ENCODE data around the gene SMG1.
A peak's percentile ranks its signal among the peaks of the same experiment; 100 is the strongest.

Gene SMG1

DNA sequence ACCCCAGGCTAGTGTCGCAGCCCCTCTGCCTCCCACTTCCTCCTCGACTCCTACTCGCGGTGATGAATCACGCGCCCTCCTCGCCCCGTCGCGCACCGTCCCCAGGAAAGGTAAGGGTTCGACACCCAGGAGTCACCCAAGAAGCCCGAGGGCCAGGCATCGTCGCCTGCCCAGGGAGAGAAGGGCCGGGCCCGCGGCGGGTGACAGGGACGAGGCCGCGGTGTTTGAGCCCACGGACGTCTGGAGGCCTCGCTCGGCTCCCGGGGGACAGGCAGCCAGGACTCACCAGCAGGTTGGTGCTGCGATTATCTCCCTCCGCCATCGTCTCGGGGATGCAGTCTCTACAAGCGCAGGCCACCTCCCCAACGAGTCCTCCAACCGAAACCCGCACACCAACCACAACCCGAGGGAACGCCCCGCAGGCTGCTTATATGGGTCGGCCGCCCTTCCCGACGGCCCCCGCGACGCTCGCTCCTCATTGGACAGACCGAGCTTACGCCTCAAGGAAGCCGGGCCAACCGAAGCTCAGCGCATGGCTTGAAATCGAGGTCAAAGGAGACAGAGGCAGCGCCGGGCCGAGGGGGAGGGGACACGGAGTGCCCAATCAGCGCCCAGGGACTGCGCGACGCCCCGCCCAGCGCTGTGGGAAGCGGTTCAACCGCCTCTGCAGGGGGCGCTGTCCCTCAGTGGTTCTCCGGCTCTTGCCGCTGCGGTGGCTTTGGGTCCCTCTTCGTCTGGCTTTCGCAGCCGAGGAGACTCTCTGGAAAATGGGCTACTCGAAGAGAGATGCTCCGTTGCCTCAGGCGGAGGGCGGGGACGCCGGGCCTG lies 124.8 kb downstream of the SMG1 start, which contains the start of gene ARL6IP1:
TSS of gene ARL6IP1 (minus strand) at position 405 of the 828 bp plus-strand sequence. CDS start at position 322, 83 bp downstream.
- TF ChIP-seq EZH2 (IDR thresholded peaks at IDR 0.05; ENCODE audit: borderline replicate concordance, low read length) = no peak
- TF ChIP-seq, protein P1, sequence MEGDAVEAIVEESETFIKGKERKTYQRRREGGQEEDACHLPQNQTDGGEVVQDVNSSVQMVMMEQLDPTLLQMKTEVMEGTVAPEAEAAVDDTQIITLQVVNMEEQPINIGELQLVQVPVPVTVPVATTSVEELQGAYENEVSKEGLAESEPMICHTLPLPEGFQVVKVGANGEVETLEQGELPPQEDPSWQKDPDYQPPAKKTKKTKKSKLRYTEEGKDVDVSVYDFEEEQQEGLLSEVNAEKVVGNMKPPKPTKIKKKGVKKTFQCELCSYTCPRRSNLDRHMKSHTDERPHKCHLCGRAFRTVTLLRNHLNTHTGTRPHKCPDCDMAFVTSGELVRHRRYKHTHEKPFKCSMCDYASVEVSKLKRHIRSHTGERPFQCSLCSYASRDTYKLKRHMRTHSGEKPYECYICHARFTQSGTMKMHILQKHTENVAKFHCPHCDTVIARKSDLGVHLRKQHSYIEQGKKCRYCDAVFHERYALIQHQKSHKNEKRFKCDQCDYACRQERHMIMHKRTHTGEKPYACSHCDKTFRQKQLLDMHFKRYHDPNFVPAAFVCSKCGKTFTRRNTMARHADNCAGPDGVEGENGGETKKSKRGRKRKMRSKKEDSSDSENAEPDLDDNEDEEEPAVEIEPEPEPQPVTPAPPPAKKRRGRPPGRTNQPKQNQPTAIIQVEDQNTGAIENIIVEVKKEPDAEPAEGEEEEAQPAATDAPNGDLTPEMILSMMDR (IDR thresholded peaks at IDR 0.05; ENCODE audit: low read length) = peak; percentile 79
- Histone ChIP-seq H3K4me2 (ENCODE audit: low read length) (peak within 1 kb of the TSS; percentile 98), H2AFZ (ENCODE audit: low read length) (no peak within 1 kb of the TSS), H3F3A (ENCODE audit: insufficient read depth, low read length) (0 out of 2 replicates have a peak, but pooled peaks cover 6% of the 10 kb centered on the region), H3K36me3 (ENCODE audit: insufficient read depth, low read length) (peaks cover 57% of the 10 kb centered on the region), H3K27ac (ENCODE audit: low read depth, low read length, poor library complexity, severe bottlenecking) (peak within 1 kb of the TSS; percentile 81), H3K4me1 (ENCODE audit: insufficient read depth, low read length, severe bottlenecking) (peaks cover 62% of the 10 kb centered on the region), H3K27me3 (ENCODE audit: insufficient read depth, low read length) (no peaks in the 10 kb centered on the region), H3K9ac (ENCODE audit: low read length) (peak within 1 kb of the TSS; percentile 97), H3K79me2 (ENCODE audit: insufficient read depth, low read length) (peaks cover 40% of the 10 kb centered on the region), H4K20me1 (ENCODE audit: insufficient read depth, low read length) (no peaks in the 10 kb centered on the region), H3K9me2 (ENCODE audit: low read depth, low read length) (no peaks in the 10 kb centered on the region), H3K9me3 (ENCODE audit: low read length) (no peaks in the 10 kb centered on the region), H3K4me3 (ENCODE audit: low read depth, low read length, poor library complexity, severe bottlenecking) (peak within 1 kb of the TSS; percentile 96)

DNA sequence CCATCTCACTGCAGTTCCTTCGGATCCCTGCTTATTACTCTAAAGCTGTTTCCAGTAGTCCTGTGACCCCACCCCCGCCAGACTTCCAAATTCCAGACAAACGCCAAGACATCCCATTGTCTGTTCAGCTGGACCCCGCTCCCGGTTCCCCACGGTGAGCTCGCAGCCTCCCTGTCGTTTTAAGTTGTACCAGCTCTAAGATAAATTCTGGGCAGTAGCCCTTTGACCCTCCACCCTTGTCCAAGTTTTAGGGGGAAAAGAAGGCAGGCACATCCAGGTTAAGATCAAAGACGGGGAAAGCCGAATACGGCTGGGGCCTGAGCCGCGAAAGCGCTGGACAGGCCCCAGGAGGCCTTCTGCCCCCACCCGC lies 125.4 kb downstream of the SMG1 start:
- Histone ChIP-seq H3K27me3 (ENCODE audit: insufficient read depth, low read length) (no peaks in the 10 kb centered on the region), H3K9me2 (ENCODE audit: low read depth, low read length) (no peaks in the 10 kb centered on the region), H3F3A (ENCODE audit: insufficient read depth, low read length) (0 out of 2 replicates have a peak, but pooled peaks cover 6% of the 10 kb centered on the region), H3K4me1 (ENCODE audit: insufficient read depth, low read length, severe bottlenecking) (peaks cover 57% of the 10 kb centered on the region), H2AFZ (ENCODE audit: low read length) (no peak overlapping the region), H3K79me2 (ENCODE audit: insufficient read depth, low read length) (peaks cover 40% of the 10 kb centered on the region), H3K9me3 (ENCODE audit: low read length) (no peaks in the 10 kb centered on the region), H3K36me3 (ENCODE audit: insufficient read depth, low read length) (peaks cover 57% of the 10 kb centered on the region), H3K4me2 (ENCODE audit: low read length) (peak overlapping the region; percentile 98), H3K27ac (ENCODE audit: low read depth, low read length, poor library complexity, severe bottlenecking) (peak overlapping the region; percentile 81), H3K9ac (ENCODE audit: low read length) (peak overlapping the region; percentile 97), H3K4me3 (ENCODE audit: low read depth, low read length, poor library complexity, severe bottlenecking) (peak overlapping the region; percentile 96), H4K20me1 (ENCODE audit: insufficient read depth, low read length) (no peaks in the 10 kb centered on the region)
- no peak for TF ChIP-seq EZH2 (IDR thresholded peaks at IDR 0.05; ENCODE audit: borderline replicate concordance, low read length)
- TF ChIP-seq, protein P1 (IDR thresholded peaks at IDR 0.05; ENCODE audit: low read length) = no peak

DNA sequence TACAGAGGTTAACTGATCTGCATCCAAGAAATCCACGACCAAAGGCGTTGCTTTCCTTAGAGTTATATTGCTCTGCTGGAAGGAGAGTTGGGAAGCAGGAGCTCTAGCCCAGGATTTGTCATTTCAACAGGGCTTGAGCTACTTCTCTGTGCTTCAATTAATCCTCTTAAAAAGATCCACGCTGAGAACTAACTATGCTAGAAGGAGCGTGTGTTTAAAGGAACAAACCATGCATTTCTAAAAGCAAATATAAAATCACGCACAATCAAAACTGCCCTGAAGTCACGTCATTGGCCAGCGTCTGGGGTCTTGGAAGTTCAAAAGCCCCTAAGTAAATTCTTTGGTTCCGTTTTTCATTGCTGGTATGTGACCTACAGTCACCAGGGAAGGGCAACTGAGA lies 125.9 kb downstream of the SMG1 start:
- Histone ChIP-seq H3K36me3 (ENCODE audit: insufficient read depth, low read length) (peaks cover 59% of the 10 kb centered on the region), H3K27me3 (ENCODE audit: insufficient read depth, low read length) (no peaks in the 10 kb centered on the region), H3K4me2 (ENCODE audit: low read length) (peak overlapping the region; percentile 98), H3K9me3 (ENCODE audit: low read length) (no peaks in the 10 kb centered on the region), H3K27ac (ENCODE audit: low read depth, low read length, poor library complexity, severe bottlenecking) (peak overlapping the region; percentile 81), H3F3A (ENCODE audit: insufficient read depth, low read length) (0 out of 2 replicates have a peak, but pooled peaks cover 6% of the 10 kb centered on the region), H3K79me2 (ENCODE audit: insufficient read depth, low read length) (peaks cover 40% of the 10 kb centered on the region), H3K9me2 (ENCODE audit: low read depth, low read length) (no peaks in the 10 kb centered on the region), H4K20me1 (ENCODE audit: insufficient read depth, low read length) (no peaks in the 10 kb centered on the region), H3K4me3 (ENCODE audit: low read depth, low read length, poor library complexity, severe bottlenecking) (peak overlapping the region; percentile 96), H3K4me1 (ENCODE audit: insufficient read depth, low read length, severe bottlenecking) (peaks cover 53% of the 10 kb centered on the region), H2AFZ (ENCODE audit: low read length) (no peak overlapping the region), H3K9ac (ENCODE audit: low read length) (peak overlapping the region; percentile 97)
- TF ChIP-seq, protein P1 (IDR thresholded peaks at IDR 0.05; ENCODE audit: low read length) = no peak
- no peak for TF ChIP-seq EZH2 (IDR thresholded peaks at IDR 0.05; ENCODE audit: borderline replicate concordance, low read length)

All from OCI-LY1 (cell line).